Motor neuron (in vitro differentiated cells): ENCODE measurements around the gene LDLR. TPM values are rescaled to one million over a fixed set of nuclear protein-coding genes. Genes with fewer than 3 reads are reported as not detected.
"Not testable (repeated sequence)": the region's sequence is repeated elsewhere in the genome, so short reads cannot be mapped to it uniquely, and the experiment has no call there.

ENCODE experiments used
- ATAC-seq, 8 experiments: fragments of 200-7000 bp; cut with Tn5 transposase; replicated peaks in 6 of 8; 2 replicates each; pipeline ENCODE4 v1.8.0; 2021; ENCODE audit warnings: mild to moderate bottlenecking in 8 of 8, moderate library complexity in 8 of 8
- H3K27ac ChIP-seq, 2 donors: fragments of 250-450 bp; sonication (Bioruptor Pico); 2 replicates each; pipeline ENCODE4 v1.9.0; 2021; ENCODE audit warnings: antibody characterized with exemption in 2 of 2, mild to moderate bottlenecking in 2 of 2, moderate library complexity in 1 of 2
- H3K4me1 ChIP-seq, 2 donors: fragments of 250-450 bp; sonication (Bioruptor Pico); replicated peaks in 1 of 2; 2 replicates each; pipeline ENCODE4 v1.6.1; 2021; ENCODE audit warnings: antibody characterized with exemption in 2 of 2, mild to moderate bottlenecking in 2 of 2, moderate library complexity in 1 of 2
- H3K4me3 ChIP-seq, 5 donors: fragments of 250-450 bp; sonication (Bioruptor Pico); 2 replicates each; pipeline ENCODE4 v1.9.0; 2021; ENCODE audit warnings: antibody characterized with exemption in 5 of 5, mild to moderate bottlenecking in 5 of 5, moderate library complexity in 4 of 5
- WGBS, 10 experiments: fragments of 450-650 bp; shearing (Covaris generic); methylation state at CpG; one replicate each; pipeline ENCODE4 v1.0.0; 2022; 5-methylcytosine and 5-hydroxymethylcytosine counted together
- in situ Hi-C, 9 experiments: fragments of 400-800 bp; cut with MboI; loops; one replicate each; pipeline ENCODE4 v1.15.0; 2021; ENCODE audit warnings: low sequenced_read_pairs in 9 of 9, low pct_unique_long_range_greater_than_20kb in 2 of 9; ENCODE audit not compliant: unreplicated experiment in 9 of 9
- total RNA-seq, 8 experiments: library from RNA; unstranded; fragments of 300-600 nt; gene quantifications; 2 replicates each; pipeline versions ENCODE4 v1.2.3 to v1.2.4, GENCODE V29; 2022

Gene LDLR
- total RNA-seq, 8 experiments from 2014 or later = 8.3 to 101 (median 48.0) TPM

DNA sequence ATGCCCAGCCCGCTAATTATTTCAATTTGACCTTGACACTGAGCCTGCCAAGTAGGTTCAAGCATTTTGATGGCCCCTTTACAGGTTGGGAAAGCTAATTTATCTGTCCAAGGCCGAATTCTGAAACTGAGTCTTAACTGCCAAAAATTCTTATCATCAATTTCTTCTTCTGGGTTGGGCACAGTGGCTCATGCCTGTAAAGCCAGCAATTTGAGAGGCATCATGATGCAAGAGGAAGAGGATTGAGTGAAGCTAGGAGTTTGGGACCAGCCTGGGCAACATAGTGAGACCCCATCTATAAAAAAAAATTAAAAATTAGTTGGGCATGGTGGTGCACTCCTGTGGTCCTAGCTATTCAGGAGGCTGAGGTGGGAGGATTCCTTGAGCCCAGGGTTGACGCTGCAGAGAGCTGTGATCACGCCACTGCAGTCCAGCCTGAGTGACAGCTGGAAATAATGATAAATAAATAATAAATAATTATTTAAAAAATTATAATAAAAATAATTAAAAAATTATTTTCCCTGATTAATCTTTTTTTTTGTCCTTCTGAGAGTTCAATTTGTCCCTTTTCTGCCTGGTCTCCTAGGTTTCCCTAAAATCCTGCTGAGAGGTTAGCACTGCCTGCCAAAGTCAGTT, 1.3 kb upstream of the LDLR start:
- Histone ChIP-seq H3K4me1 (peaks cover 13 to 15% of the 10 kb centered on the region in 2 donors), H3K4me3 (no peak overlapping the region), H3K27ac (peak overlapping the region; percentile 93 to 95)
- in situ Hi-C loops = no loop called here
- 40 to 100% (median 80%) methylated on average over 1 to 4 of the region's 4 CpGs; no CpG with 5 or more reads in 3 of the 10 experiments for WGBS, 10 experiments
- ATAC-seq = no peak

DNA sequence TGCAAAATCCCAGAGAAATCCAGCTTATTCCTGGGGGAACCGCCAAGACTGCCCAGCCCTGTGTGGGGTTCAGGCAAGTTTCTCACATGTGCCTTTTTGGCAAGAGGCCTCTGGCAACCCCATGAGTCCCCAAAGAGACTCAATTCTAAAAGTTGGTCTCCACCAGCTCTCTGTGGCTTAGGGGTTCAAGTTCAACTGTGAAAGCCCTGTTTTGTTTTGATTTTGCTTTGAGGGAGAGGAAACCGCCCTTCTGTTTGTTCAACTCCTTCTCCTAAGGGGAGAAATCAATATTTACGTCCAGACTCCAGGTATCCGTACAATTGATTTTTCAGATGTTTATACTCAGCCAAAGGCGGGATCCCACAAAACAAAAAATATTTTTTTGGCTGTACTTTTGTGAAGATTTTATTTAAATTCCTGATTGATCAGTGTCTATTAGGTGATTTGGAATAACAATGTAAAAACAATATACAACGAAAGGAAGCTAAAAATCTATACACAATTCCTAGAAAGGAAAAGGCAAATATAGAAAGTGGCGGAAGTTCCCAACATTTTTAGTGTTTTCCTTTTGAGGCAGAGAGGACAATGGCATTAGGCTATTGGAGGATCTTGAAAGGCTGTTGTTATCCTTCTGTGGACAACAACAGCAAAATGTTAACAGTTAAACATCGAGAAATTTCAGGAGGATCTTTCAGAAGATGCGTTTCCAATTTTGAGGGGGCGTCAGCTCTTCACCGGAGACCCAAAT, 583 bp upstream of the LDLR start:
- ATAC-seq = peak in 2 of 8 experiments; percentile 1 to 4
- Histone ChIP-seq H3K27ac (peak overlapping the region; percentile 93 to 95), H3K4me1 (peaks cover 13 to 17% of the 10 kb centered on the region in 2 donors), H3K4me3 (peak overlapping the region; percentile 65 to 90 (median 87))
- 0 to 29% (median 15%) methylated on average over 2 to 10 of the region's 11 CpGs for WGBS, 10 experiments
- in situ Hi-C loops = no loop called here

DNA sequence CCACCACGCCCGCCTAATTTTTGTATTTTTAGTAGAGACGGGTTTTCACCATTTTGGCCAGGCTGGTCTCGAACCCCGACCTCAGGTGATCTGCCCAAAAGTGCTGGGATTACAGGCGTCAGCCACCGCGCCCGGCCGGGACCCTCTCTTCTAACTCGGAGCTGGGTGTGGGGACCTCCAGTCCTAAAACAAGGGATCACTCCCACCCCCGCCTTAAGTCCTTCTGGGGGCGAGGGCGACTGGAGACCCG, 676 bp downstream of the LDLR start:
- Histone ChIP-seq H3K4me3 (peak overlapping the region; percentile 65 to 90 (median 87)), H3K4me1 (peaks cover 13 to 17% of the 10 kb centered on the region in 2 donors), H3K27ac (peak overlapping the region; percentile 93 to 95)
- 0% methylated on average over 1 to 5 of the region's 15 CpGs; no CpG with 5 or more reads in 6 of the 10 experiments for WGBS, 10 experiments
- ATAC-seq = peak in 1 of 8 experiments; percentile 18
- in situ Hi-C loops = not testable (repeated sequence)

DNA sequence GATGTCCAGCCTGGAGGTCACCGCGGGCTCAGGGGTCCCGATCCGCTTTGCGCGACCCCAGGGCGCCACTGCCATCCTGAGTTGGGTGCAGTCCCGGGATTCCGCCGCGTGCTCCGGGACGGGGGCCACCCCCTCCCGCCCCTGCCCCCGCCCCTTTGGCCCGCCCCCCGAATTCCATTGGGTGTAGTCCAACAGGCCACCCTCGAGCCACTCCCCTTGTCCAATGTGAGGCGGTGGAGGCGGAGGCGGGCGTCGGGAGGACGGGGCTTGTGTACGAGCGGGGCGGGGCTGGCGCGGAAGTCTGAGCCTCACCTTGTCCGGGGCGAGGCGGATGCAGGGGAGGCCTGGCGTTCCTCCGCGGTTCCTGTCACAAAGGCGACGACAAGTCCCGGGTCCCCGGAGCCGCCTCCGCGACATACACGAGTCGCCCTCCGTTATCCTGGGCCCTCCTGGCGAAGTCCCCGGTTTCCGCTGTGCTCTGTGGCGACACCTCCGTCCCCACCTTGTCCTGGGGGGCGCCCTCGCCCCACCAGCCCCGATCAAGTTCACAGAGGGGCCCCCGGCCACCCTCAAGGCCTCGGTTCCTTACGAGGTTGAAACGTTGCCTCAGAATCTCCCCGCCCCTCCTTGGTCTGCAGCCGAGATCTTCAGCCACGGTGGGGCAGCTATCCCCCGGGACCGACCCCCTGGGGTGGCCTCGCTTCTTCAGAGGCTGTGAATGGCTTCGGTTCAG, 1.2 kb downstream of the LDLR start:
- peaks cover 13 to 17% of the 10 kb centered on the region in 2 donors for H3K4me1 ChIP-seq
- in situ Hi-C loops = no loop called here
- peak; percentile 50 to 93 (median 90) for ATAC-seq
- 0% methylated on average over 2 to 7 of the region's 64 CpGs; no CpG with 5 or more reads in 7 of the 10 experiments for WGBS, 10 experiments
- peak overlapping the region; percentile 93 to 95 for H3K27ac ChIP-seq
- H3K4me3 ChIP-seq = peak overlapping the region; percentile 65 to 90 (median 87)

DNA sequence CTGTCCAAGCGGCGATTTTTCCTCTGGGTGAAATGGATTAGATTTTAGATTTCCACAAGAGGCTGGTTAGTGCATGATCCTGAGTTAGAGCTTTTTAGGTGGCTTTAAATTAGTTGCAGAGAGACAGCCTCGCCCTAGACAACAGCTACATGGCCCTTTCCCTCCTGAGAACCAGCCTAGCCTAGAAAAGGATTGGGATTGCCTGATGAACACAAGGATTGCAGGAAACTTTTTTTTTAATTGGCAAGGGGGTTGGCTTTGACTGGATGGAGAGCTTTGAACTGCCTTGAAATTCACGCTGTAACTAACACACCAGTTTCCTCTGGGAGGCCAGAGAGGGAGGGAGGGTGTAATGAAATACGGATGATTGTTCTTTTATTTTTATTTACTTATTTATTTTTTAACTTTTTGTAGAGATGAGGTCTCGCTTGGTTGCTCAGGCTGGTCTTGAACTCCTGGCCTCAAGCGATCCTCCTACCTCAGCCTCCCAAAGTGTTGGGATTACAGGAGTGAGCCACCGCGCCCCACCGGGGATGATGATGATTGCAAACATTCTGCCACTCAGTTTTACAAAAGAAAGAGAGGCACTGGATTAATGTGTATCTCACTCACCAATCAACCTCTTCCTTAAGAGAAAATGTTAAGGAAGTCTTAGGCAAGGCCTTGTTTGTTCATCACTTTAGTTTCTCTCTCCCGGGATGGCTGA, 1.9 kb downstream of the LDLR start:
- H3K4me3 ChIP-seq = peak overlapping the region; percentile 65 to 90 (median 87)
- no peak for ATAC-seq
- peaks cover 13 to 17% of the 10 kb centered on the region in 2 donors for H3K4me1 ChIP-seq
- whole genome bisulfite sequencing, 10 experiments = 0 to 77% (median 9%) methylated on average over 1 to 6 of the region's 11 CpGs
- in situ Hi-C loops = no loop called here
- H3K27ac ChIP-seq = peak overlapping the region; percentile 93 to 95

DNA sequence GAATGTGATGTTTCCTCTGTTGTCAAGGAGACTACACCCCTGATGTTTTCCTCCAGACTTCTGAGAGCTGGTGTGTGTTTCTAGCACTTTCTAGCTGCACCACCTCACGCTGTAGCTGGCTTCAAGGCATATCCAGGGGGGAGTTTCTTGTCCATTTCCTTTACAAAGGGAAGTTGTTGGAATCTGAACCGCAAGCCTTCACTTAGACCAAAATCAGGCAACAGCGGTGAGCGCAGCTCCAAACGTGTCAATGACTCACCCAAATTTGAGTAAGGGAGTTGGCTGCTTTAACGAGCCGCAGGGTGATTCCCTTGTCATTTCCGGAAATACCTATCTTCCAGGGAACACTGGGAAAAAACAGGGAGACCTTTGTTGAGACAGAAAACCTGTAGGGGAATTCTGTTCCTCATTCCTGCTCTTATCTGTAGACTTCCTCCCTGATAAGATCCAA, 2.5 kb downstream of the LDLR start:
- in situ Hi-C loops = no loop called here
- WGBS, 10 experiments = 0 to 30% (median 15%) methylated on average over 1 to 8 of the region's 8 CpGs; no CpG with 5 or more reads in 4 of the 10 experiments
- Histone ChIP-seq H3K27ac (peak overlapping the region; percentile 93 to 95), H3K4me3 (peak overlapping the region; percentile 65 to 90 (median 87)), H3K4me1 (peaks cover 13 to 17% of the 10 kb centered on the region in 2 donors)
- peak in 4 of 8 experiments; percentile 1 to 2 (median 2) for ATAC-seq

DNA sequence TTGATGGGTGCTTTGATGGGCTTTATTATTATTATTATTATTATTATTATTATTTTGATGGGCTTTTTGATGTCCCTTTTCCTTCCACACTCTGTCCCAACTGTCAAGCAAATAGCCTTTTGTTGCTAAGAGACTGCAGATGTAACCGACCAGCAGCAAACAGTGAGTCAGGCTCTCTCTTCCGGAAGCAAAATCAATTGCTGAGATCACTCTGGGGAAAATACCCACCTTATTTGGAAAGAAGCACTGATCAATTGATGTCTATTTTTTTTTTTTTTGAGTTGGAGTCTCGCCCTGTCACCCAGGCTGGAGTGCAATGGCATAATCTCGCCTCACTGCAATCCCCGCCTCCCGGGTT, 2.9 kb downstream of the LDLR start:
- 0 to 83% (median 40%) methylated on average over 1 to 6 of the region's 6 CpGs; no CpG with 5 or more reads in 2 of the 10 experiments for WGBS, 10 experiments
- H3K27ac ChIP-seq = peak overlapping the region; percentile 93 to 95
- H3K4me1 ChIP-seq = peaks cover 13 to 17% of the 10 kb centered on the region in 2 donors
- H3K4me3 ChIP-seq = peak overlapping the region; percentile 65 to 90 (median 87)
- in situ Hi-C loops = no loop called here
- peak in 4 of 8 experiments; percentile 4 to 28 (median 11) for ATAC-seq

DNA sequence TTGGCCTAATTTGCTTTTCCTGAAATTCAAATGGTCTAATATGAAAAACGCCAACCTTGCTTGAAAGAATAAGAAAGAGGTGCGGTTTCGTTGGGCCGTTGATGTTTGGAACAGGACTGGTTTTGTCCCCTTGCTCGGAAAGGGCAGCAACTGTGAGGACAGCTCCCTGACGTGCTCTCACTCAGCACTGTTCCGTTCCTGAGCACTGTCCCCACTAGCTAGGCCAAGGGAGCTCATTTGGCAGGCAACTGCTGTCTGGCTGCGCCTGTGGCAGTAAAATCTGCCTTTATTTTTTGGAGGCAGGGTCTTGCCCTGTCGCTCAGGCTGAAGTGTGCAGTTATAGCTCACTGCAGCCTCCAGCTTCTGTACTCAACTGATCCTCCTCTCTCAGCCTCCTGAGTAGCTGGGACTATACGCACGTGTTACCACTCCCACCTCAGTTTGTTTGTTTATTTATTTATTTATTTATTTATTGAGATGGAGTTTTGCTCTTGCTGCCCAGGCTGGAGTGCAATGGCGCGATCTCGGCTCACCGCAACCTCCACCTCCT, 4.5 kb downstream of the LDLR start:
- H3K4me3 ChIP-seq = no peak overlapping the region
- 88 to 100% (median 93%) methylated on average over 2 to 10 of the region's 15 CpGs for WGBS, 10 experiments
- in situ Hi-C loops = no loop called here

DNA sequence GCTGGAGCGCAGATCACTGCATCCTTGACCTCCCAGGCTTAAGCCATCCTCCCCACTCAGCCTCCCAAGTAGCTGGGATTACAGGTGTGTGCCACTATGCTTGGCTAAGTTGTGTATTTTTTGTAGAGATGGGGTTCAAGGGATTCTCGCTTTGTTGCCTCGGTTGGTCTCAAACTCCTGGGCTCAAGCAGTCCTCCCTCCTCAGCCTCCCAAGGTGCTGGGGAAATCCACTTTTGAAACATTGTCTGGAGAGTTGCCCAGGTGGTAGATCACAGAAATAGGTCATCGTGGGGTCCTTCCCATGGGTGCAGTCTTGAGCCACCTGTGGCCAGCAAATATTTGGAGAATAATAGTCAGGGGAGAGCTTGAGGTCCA, 5.2 kb downstream of the LDLR start:
- H3K27ac ChIP-seq = no peak overlapping the region
- in situ Hi-C loops = no loop called here
- H3K4me1 ChIP-seq = peaks cover 6 to 10% of the 10 kb centered on the region in 2 donors
- H3K4me3 ChIP-seq = no peak overlapping the region
- ATAC-seq = no peak
- WGBS, 10 experiments = 90 to 100% (median 100%) methylated on average over 1 to 3 of the region's 4 CpGs; no CpG with 5 or more reads in 2 of the 10 experiments

More for the DNA sequence above, 4.5 kb downstream of the LDLR start:
- ATAC-seq = no peak
- H3K27ac ChIP-seq = no peak overlapping the region
- peaks cover 7 to 11% of the 10 kb centered on the region in 2 donors for H3K4me1 ChIP-seq

DNA sequence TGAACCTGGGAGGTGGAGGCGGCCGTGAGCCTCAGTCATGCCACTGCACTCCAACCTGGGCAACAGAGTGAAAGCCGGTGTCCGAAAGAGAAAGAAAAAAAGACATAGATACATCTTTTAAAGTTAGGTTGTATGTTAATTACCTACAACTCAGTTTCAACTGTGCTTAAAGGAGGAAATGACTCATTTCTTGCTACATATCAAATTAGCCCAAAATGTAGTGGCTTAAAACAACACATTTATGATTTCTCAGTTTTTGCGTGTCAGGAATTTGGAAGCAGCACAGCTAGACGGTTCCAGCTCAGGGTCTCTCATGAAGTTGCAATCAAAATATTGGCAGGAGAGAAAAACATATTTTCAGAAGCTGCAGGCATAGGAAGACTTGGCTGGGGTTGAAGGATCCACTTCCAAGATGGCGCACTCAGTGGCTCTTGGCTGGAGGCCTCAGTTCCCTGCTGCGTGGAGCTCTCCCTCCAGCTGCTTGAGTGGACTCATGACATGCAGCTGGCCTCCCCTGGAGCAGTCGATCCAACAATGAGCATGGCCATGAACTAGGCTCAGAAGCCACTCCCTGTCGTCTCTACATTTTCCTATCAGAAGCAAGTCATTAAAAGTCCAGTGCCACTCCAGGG, 7.1 kb downstream of the LDLR start:
- peak in 3 of 8 experiments; percentile 2 to 11 (median 3) for ATAC-seq
- Histone ChIP-seq H3K4me3 (no peak overlapping the region), H3K27ac (no peak overlapping the region), H3K4me1 (peaks cover 6 to 10% of the 10 kb centered on the region in 2 donors)
- WGBS, 10 experiments = 14 to 100% (median 94%) methylated on average over 1 to 6 of the region's 10 CpGs; no CpG with 5 or more reads in 2 of the 10 experiments
- in situ Hi-C loops = no loop called here

DNA sequence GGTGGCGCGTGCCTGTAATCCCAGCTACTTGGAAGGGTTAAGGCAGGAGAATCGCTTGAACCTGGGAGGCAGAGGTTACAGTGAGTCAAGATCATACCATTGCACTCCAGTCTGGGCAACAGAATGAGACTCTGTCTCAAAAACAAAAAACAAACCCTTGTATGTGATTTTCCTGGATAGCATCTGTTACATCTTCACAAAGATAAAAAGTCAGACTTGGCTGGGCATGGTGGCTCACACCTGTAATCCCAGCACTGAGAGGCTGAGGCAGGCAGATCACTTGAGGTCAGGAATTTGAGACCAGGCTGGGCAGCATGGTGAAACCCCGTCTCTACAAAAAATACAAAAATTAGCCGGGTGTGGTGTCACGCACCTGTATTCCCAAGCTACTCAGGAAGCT, 8.1 kb downstream of the LDLR start:
- in situ Hi-C loops, H3K4me3 ChIP-seq, ATAC-seq, H3K27ac ChIP-seq, H3K4me1 ChIP-seq: not testable (repeated sequence)
- 80 to 100% (median 100%) methylated on average over 1 to 6 of the region's 6 CpGs; no CpG with 5 or more reads in 3 of the 10 experiments for WGBS, 10 experiments

DNA sequence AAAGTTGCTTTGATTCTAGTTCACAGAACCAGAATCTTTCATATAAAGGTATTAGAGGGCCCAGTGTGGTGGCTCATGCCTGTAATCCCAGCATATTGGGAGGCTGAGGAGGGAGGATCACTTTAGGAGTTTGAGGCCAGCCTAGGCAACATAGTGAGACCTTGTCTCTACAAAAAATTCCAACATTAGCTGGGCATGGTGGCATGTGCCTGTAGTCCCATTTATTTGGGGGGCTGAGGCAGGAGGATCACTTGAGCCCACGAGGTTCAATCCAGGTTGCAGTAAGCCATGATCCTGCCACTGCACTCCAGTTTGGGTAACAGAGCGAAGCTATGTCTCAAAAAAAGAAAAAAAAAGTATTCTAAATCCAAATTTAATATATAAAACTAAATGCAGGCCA, 9.1 kb downstream of the LDLR start:
- ATAC-seq = no peak
- no peak overlapping the region for H3K4me3 ChIP-seq
- no peaks in the 10 kb centered on the region for H3K4me1 ChIP-seq
- in situ Hi-C loops = no loop called here
- no peak overlapping the region for H3K27ac ChIP-seq
- 80 to 100% (median 100%) methylated on average over 1 to 2 of the region's 2 CpGs; no CpG with 5 or more reads in 2 of the 10 experiments for WGBS, 10 experiments
